Measurements from ENCODE around the gene ASXL2.

The ASXL2 gene

GRCh38 chr2:25824718-25825117 is 53.6 kb downstream of the ASXL2 start:
- TF ChIP-seq TCF12 (IDR thresholded peaks at IDR 0.05; ENCODE audit: low read depth) (no peak), YY1 (IDR thresholded peaks at IDR 0.05; ENCODE audit: low read depth) (no peak), CREB1 (IDR thresholded peaks at IDR 0.05; ENCODE audit: low read depth) (no peak), REST (IDR thresholded peaks at IDR 0.05; ENCODE audit: low read depth) (no peak), EP300 (IDR thresholded peaks at IDR 0.05; ENCODE audit: borderline replicate concordance) (no peak), ZBTB7A (IDR thresholded peaks at IDR 0.05; ENCODE audit: low read depth) (no peak), FOXM1 (IDR thresholded peaks at IDR 0.05; ENCODE audit: borderline replicate concordance, low read depth) (no peak), CEBPB (IDR thresholded peaks at IDR 0.05) (no peak), EGR1 (IDR thresholded peaks at IDR 0.05) (no peak), USF1 (IDR thresholded peaks at IDR 0.05) (no peak), TEAD4 (IDR thresholded peaks at IDR 0.05) (no peak), NFIC (IDR thresholded peaks at IDR 0.05) (no peak), RAD21 (IDR thresholded peaks at IDR 0.05; ENCODE audit: low read depth) (no peak), TAF1 (IDR thresholded peaks at IDR 0.05; ENCODE audit: low read depth) (no peak), MAX (IDR thresholded peaks at IDR 0.05) (no peak)

- TF ChIP-seq TEAD4 (IDR thresholded peaks at IDR 0.05), result no peak
- no peak for TF ChIP-seq REST (IDR thresholded peaks at IDR 0.05; ENCODE audit: low read depth)
- TF ChIP-seq CREB1 (IDR thresholded peaks at IDR 0.05; ENCODE audit: low read depth), result no peak
- TF ChIP-seq FOXM1 (IDR thresholded peaks at IDR 0.05; ENCODE audit: borderline replicate concordance, low read depth), result no peak
- no peak for TF ChIP-seq MAX (IDR thresholded peaks at IDR 0.05)
- TF ChIP-seq EP300 (IDR thresholded peaks at IDR 0.05; ENCODE audit: borderline replicate concordance), result no peak
- no peak for TF ChIP-seq TAF1 (IDR thresholded peaks at IDR 0.05; ENCODE audit: low read depth)
- TF ChIP-seq ZBTB7A (IDR thresholded peaks at IDR 0.05; ENCODE audit: low read depth), result no peak
- TF ChIP-seq CEBPB (IDR thresholded peaks at IDR 0.05), result no peak
- TF ChIP-seq YY1 (IDR thresholded peaks at IDR 0.05; ENCODE audit: low read depth), result no peak
Measured at GRCh38 chr2:25824216-25824615, 54.1 kb downstream of the ASXL2 start.

GRCh38 chr2:25822190-25823117 is 55.8 kb downstream of the ASXL2 start:
- TF ChIP-seq FOXM1 (IDR thresholded peaks at IDR 0.05; ENCODE audit: borderline replicate concordance, low read depth) (no peak), TAF1 (IDR thresholded peaks at IDR 0.05; ENCODE audit: low read depth) (no peak), ZBTB7A (IDR thresholded peaks at IDR 0.05; ENCODE audit: low read depth) (no peak), TCF12 (IDR thresholded peaks at IDR 0.05; ENCODE audit: low read depth) (no peak), RAD21 (IDR thresholded peaks at IDR 0.05; ENCODE audit: low read depth) (no peak), CEBPB (IDR thresholded peaks at IDR 0.05) (no peak), CREB1 (IDR thresholded peaks at IDR 0.05; ENCODE audit: low read depth) (no peak), REST (IDR thresholded peaks at IDR 0.05; ENCODE audit: low read depth) (no peak), NFIC (IDR thresholded peaks at IDR 0.05) (no peak), YY1 (IDR thresholded peaks at IDR 0.05; ENCODE audit: low read depth) (no peak), USF1 (IDR thresholded peaks at IDR 0.05) (no peak)
